PC-9 (cell line): ENCODE data around the gene LIN7C. TPM values are rescaled to one million over a fixed set of nuclear protein-coding genes. Genes with fewer than 3 reads are reported as not detected.

ENCODE experiments used
- BruUV-seq: library from RNA; stranded (reverse); fragments of 400-500 nt; replicated peaks from 2 replicates; lab custom pipeline; 2021; lab: Mats Ljungman, UMichigan
- CTCF ChIA-PET: fragments of 300-600 bp; sonication (Branson Sonifier 250); formaldehyde crosslinking; loops from one replicate; lab custom pipeline; 2022; ENCODE audit warnings: antibody characterized with exemption; lab: Charles Lee
- POLR2A ChIA-PET: fragments of 300-600 bp; sonication (Branson Sonifier 250); formaldehyde crosslinking; loops from one replicate; lab custom pipeline; 2022; ENCODE audit warnings: antibody characterized with exemption; ENCODE audit not compliant: unreplicated experiment; lab: Charles Lee
- DNase-seq, 2 experiments: peaks; one replicate each; pipeline versions ENCODE4 v3.0.0 to v3.0.0-alpha.2; 2015 to 2022; ENCODE audit warnings: mixed read lengths in 1 of 2
- H2AFZ ChIP-seq: fragments of 200-600 bp; sonication (generic); 2 replicates; pipeline ENCODE4 v1.8.1; 2017; ENCODE audit warnings: antibody characterized with exemption
- H3F3A ChIP-seq: fragments of 200-600 bp; sonication (generic); 2 replicates; pipeline ENCODE4 v1.8.1; 2017; ENCODE audit warnings: antibody characterized with exemption, mild to moderate bottlenecking, low read depth; ENCODE audit not compliant: insufficient read depth
- H3K27ac ChIP-seq: fragments of 200-600 bp; sonication (generic); 2 replicates; pipeline ENCODE4 v1.6.1; 2016; ENCODE audit warnings: mixed run types
- H3K27me3 ChIP-seq: fragments of 200-600 bp; sonication (generic); 2 replicates; pipeline ENCODE4 v1.6.1; 2016; ENCODE audit warnings: low read depth, mixed run types; ENCODE audit not compliant: insufficient read depth
- H3K36me3 ChIP-seq: fragments of 200-600 bp; sonication (generic); 2 replicates; pipeline ENCODE4 v1.6.1; 2016; ENCODE audit warnings: low read depth, mixed run types
- H3K4me1 ChIP-seq: fragments of 200-600 bp; sonication (generic); replicated peaks from 2 replicates; pipeline ENCODE4 v1.6.1; 2016; ENCODE audit warnings: mixed run types; ENCODE audit not compliant: insufficient read depth
- H3K4me2 ChIP-seq: fragments of 200-600 bp; sonication (generic); 2 replicates; pipeline ENCODE4 v1.6.1; 2017; ENCODE audit warnings: mixed run types
- H3K4me3 ChIP-seq: fragments of 200-600 bp; sonication (generic); 2 replicates; pipeline ENCODE4 v1.6.1; 2016; ENCODE audit warnings: mixed run types
- H3K79me2 ChIP-seq: fragments of 200-600 bp; sonication (generic); 2 replicates; pipeline ENCODE4 v1.6.1; 2017; ENCODE audit warnings: low read depth, mixed run types
- H3K9me2 ChIP-seq: fragments of 200-600 bp; sonication (generic); 2 replicates; pipeline ENCODE4 v1.8.1; 2017; ENCODE audit warnings: mild to moderate bottlenecking; ENCODE audit not compliant: insufficient read depth
- H3K9me3 ChIP-seq: fragments of 200-600 bp; sonication (generic); 2 replicates; pipeline ENCODE4 v1.8.1; 2016; ENCODE audit warnings: low read depth; ENCODE audit not compliant: insufficient read depth
- H4K20me1 ChIP-seq: fragments of 200-600 bp; sonication (generic); 2 replicates; pipeline ENCODE4 v1.8.1; 2017; ENCODE audit not compliant: insufficient read depth
- EZH2 ChIP-seq: fragments of 200-600 bp; sonication (generic); IDR thresholded peaks from 2 replicates; pipeline ENCODE4 v1.8.0; 2017; ENCODE audit warnings: antibody characterized with exemption, low read depth
- intact Hi-C: fragments of 100-400 bp; cut with micrococcal nuclease; formaldehyde crosslinking; loops from one replicate; pipeline ENCODE4 v1.10.0; 2022; ENCODE audit not compliant: unreplicated experiment
- total RNA-seq: library from RNA; stranded (reverse); gene quantifications from 2 replicates; pipeline ENCODE4 v1.2.3, GENCODE V29; 2021
- TF ChIP-seq, protein P1 (sequence below): fragments of 200-600 bp; sonication (generic); conservative IDR thresholded peaks from 2 replicates; pipeline ENCODE4 v1.6.1; 2017; ENCODE audit warnings: mixed run types, antibody characterized with exemption, mild to moderate bottlenecking, moderate library complexity

Gene LIN7C
- total RNA-seq, 1 experiment from 2014 or later, result 30.6 TPM

- H2AFZ ChIP-seq, result no peak overlapping the region
- ChIA-PET POLR2A (no interaction called here), CTCF (no interaction called here)
- DNase-seq, result no peak
- TF ChIP-seq, protein P1, sequence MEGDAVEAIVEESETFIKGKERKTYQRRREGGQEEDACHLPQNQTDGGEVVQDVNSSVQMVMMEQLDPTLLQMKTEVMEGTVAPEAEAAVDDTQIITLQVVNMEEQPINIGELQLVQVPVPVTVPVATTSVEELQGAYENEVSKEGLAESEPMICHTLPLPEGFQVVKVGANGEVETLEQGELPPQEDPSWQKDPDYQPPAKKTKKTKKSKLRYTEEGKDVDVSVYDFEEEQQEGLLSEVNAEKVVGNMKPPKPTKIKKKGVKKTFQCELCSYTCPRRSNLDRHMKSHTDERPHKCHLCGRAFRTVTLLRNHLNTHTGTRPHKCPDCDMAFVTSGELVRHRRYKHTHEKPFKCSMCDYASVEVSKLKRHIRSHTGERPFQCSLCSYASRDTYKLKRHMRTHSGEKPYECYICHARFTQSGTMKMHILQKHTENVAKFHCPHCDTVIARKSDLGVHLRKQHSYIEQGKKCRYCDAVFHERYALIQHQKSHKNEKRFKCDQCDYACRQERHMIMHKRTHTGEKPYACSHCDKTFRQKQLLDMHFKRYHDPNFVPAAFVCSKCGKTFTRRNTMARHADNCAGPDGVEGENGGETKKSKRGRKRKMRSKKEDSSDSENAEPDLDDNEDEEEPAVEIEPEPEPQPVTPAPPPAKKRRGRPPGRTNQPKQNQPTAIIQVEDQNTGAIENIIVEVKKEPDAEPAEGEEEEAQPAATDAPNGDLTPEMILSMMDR, result no peak
- TF ChIP-seq EZH2, result no peak
- no peaks in the 10 kb centered on the region for H3K36me3 ChIP-seq
- no peak overlapping the region for H3K4me3 ChIP-seq
- H3K9me2 ChIP-seq, result 0 out of 2 replicates have a peak, but pooled peaks cover 9% of the 10 kb centered on the region
- H3K79me2 ChIP-seq, result no peaks in the 10 kb centered on the region
- H3K4me1 ChIP-seq, result no peaks in the 10 kb centered on the region
- no peak overlapping the region for H3K4me2 ChIP-seq
- no peaks in the 10 kb centered on the region for H3K9me3 ChIP-seq
- H3F3A ChIP-seq, result no peaks in the 10 kb centered on the region
- intact Hi-C loops, result no loop called here
- no peak overlapping the region for H3K27ac ChIP-seq
- no TSS peak for BruUV-seq
- 0 out of 2 replicates have a peak, but pooled peaks cover 5% of the 10 kb centered on the region for H3K27me3 ChIP-seq
- H4K20me1 ChIP-seq, result peaks cover 3% of the 10 kb centered on the region; the same call in 1 of the 2 replicates
Observed at GRCh38 chr11:27545035-27545434, 38.5 kb upstream of the LIN7C start.

GRCh38 chr11:27541790-27542189 lies 35.2 kb upstream of the LIN7C start:
- peaks cover 3% of the 10 kb centered on the region; the same call in 1 of the 2 replicates for H4K20me1 ChIP-seq
- no TSS peak for BruUV-seq
- intact Hi-C loops, result no loop called here
- 0 out of 2 replicates have a peak, but pooled peaks cover 9% of the 10 kb centered on the region for H3K27me3 ChIP-seq
- no peak for TF ChIP-seq EZH2
- TF ChIP-seq, protein P1, result no peak
- no peaks in the 10 kb centered on the region for H3K9me2 ChIP-seq
- ChIA-PET POLR2A (no interaction called here), CTCF (no interaction called here)
- H3K4me3 ChIP-seq, result no peak overlapping the region
- H3K27ac ChIP-seq, result no peak overlapping the region
- no peaks in the 10 kb centered on the region for H3F3A ChIP-seq
- H3K4me2 ChIP-seq, result no peak overlapping the region
- no peaks in the 10 kb centered on the region for H3K9me3 ChIP-seq
- no peaks in the 10 kb centered on the region for H3K36me3 ChIP-seq
- H3K79me2 ChIP-seq, result no peaks in the 10 kb centered on the region
- no peak for DNase-seq
- H3K4me1 ChIP-seq, result no peaks in the 10 kb centered on the region
- H2AFZ ChIP-seq, result no peak overlapping the region

DNA sequence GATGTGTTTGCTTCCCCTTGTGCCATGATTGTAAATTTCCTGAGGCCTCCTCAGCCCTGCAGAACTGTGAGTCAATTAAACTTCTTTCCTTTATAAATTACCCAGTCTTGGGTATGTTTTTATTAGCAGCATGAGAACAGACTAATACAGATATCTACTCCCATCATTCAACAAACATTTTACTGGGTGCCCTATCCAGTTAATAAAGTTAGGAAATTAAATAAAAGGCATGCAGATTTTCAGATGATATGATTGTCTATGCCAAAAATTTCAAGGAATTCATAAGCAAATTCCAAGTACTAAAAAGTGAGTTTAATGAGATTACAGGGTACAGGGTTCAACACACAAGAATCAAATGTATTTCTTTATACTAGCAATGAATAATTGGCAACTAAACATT lies 33.5 kb upstream of the LIN7C start:
- POLR2A ChIA-PET, result no interaction called here
- CTCF ChIA-PET, result no interaction called here

More for the DNA sequence above, 33.5 kb upstream of the LIN7C start:
- Histone ChIP-seq H3K27me3 (0 out of 2 replicates have a peak, but pooled peaks cover 9% of the 10 kb centered on the region), H3K36me3 (no peaks in the 10 kb centered on the region), H3F3A (no peaks in the 10 kb centered on the region), H3K27ac (no peak overlapping the region), H2AFZ (no peak overlapping the region), H4K20me1 (peaks cover 3% of the 10 kb centered on the region; the same call in 1 of the 2 replicates), H3K4me2 (no peak overlapping the region), H3K79me2 (no peaks in the 10 kb centered on the region), H3K4me1 (no peaks in the 10 kb centered on the region), H3K4me3 (no peak overlapping the region), H3K9me2 (no peaks in the 10 kb centered on the region), H3K9me3 (no peaks in the 10 kb centered on the region)
- TF ChIP-seq EZH2, result no peak
- TF ChIP-seq, protein P1, result no peak
- no peak for DNase-seq
- intact Hi-C loops, result no loop called here
- no TSS peak for BruUV-seq
